CD14-positive monocyte (primary cell): ENCODE measurements around the gene FIGLA. TPM values are rescaled to one million over a fixed set of nuclear protein-coding genes. Genes with fewer than 3 reads are reported as not detected.

Source experiments
- DNase-seq, 3 donors: peaks; one replicate each; pipeline ENCODE4 v3.0.0-alpha.2; 2011 to 2022
- H2AFZ ChIP-seq: 2 replicates; pipeline ENCODE4 v1.6.0; 2012; ENCODE audit warnings: mild to moderate bottlenecking, low read depth, low read length, inconsistent platforms; ENCODE audit not compliant: insufficient read depth, poor library complexity, severe bottlenecking
- H3K27ac ChIP-seq, 2 donors: 1 replicate in 1 of 2; 2 replicates in 1 of 2; pipeline ENCODE4 v1.5.1; 2012 to 2013; ENCODE audit warnings: low read length in 2 of 2, control low read depth in 1 of 2, inconsistent platforms in 1 of 2, low read depth in 1 of 2, mild to moderate bottlenecking in 1 of 2
- H3K27me3 ChIP-seq, 2 donors: one replicate each; pipeline versions ENCODE4 v1.6.0 to v1.6.1; 2011 to 2013; ENCODE audit warnings: low read length in 2 of 2; ENCODE audit not compliant: control insufficient read depth in 2 of 2, insufficient read depth in 2 of 2
- H3K36me3 ChIP-seq, 2 donors: replicated peaks in 1 of 2; 1 replicate in 1 of 2; 2 replicates in 1 of 2; pipeline versions ENCODE4 v1.5.1 to v1.6.1; 2012 to 2013; ENCODE audit warnings: low read length in 2 of 2, control low read depth in 1 of 2, inconsistent platforms in 1 of 2, mild to moderate bottlenecking in 1 of 2; ENCODE audit not compliant: insufficient read depth in 2 of 2, control insufficient read depth in 1 of 2
- H3K4me1 ChIP-seq, 2 donors: 1 replicate in 1 of 2; 2 replicates in 1 of 2; pipeline versions ENCODE4 v1.5.1 to v1.6.1; 2012 to 2013; ENCODE audit warnings: low read length in 2 of 2, control low read depth in 1 of 2, inconsistent platforms in 1 of 2, mild to moderate bottlenecking in 1 of 2, moderate library complexity in 1 of 2; ENCODE audit not compliant: insufficient read depth in 2 of 2, control insufficient read depth in 1 of 2
- H3K4me2 ChIP-seq: replicated peaks from 2 replicates; pipeline ENCODE3; 2012; ENCODE audit warnings: low read length, moderate library complexity, mild to moderate bottlenecking; ENCODE audit not compliant: poor library complexity, severe bottlenecking; ENCODE audit errors: extremely low read depth
- H3K4me3 ChIP-seq, 3 experiments: fragments of 200-600 bp in 1 of 3; sonication (generic) in 1 of 3; replicated peaks in 1 of 3; 1 replicate in 2 of 3; 2 replicates in 1 of 3; pipeline ENCODE4 v1.5.1; 2011 to 2013; ENCODE audit warnings: low read length in 3 of 3, mild to moderate bottlenecking in 3 of 3, control low read depth in 2 of 3, low read depth in 2 of 3, inconsistent platforms in 1 of 3, moderate library complexity in 1 of 3
- H3K79me2 ChIP-seq: 2 replicates; pipeline ENCODE4 v1.6.0; 2012; ENCODE audit warnings: mild to moderate bottlenecking, control low read depth, inconsistent platforms, low read length, moderate library complexity; ENCODE audit not compliant: insufficient read depth
- H3K9ac ChIP-seq: 2 replicates; pipeline ENCODE4 v1.6.0; 2017; ENCODE audit warnings: low read length, mild to moderate bottlenecking; ENCODE audit not compliant: insufficient read depth, poor library complexity, severe bottlenecking
- H3K9me3 ChIP-seq, 2 donors: replicated peaks in 1 of 2; 1 replicate in 1 of 2; 2 replicates in 1 of 2; pipeline versions ENCODE4 v1.5.1 to v1.6.1; 2012 to 2013; ENCODE audit warnings: low read length in 2 of 2, control low read depth in 1 of 2; ENCODE audit not compliant: control insufficient read depth in 1 of 2, insufficient read depth in 1 of 2
- H4K20me1 ChIP-seq: 2 replicates; pipeline ENCODE4 v1.6.0; 2012; ENCODE audit warnings: mild to moderate bottlenecking, low read length, control low read depth, moderate library complexity; ENCODE audit not compliant: insufficient read depth
- H3K27ac Mint-ChIP-seq, 7 donors: one replicate each; pipeline ENCODE4 v1.8.0; 2020; ENCODE audit warnings: mild to moderate bottlenecking in 7 of 7, mixed read lengths in 7 of 7, moderate library complexity in 6 of 7, inconsistent platforms in 2 of 7
- H3K27me3 Mint-ChIP-seq, 3 donors: one replicate each; pipeline ENCODE4 v1.8.0; 2021 to 2022; ENCODE audit warnings: low read depth in 3 of 3, mild to moderate bottlenecking in 3 of 3, mixed read lengths in 3 of 3, moderate library complexity in 3 of 3, inconsistent platforms in 1 of 3
- H3K36me3 Mint-ChIP-seq, 2 donors: one replicate each; pipeline ENCODE4 v1.8.0; 2020; ENCODE audit warnings: mixed read lengths in 2 of 2, inconsistent platforms in 1 of 2, mild to moderate bottlenecking in 1 of 2
- H3K4me1 Mint-ChIP-seq: one replicate; pipeline ENCODE4 v1.8.0; 2020; ENCODE audit warnings: mild to moderate bottlenecking, mixed read lengths
- H3K4me3 Mint-ChIP-seq, 2 donors: one replicate each; pipeline ENCODE4 v1.8.0; 2020; ENCODE audit warnings: mild to moderate bottlenecking in 2 of 2, mixed read lengths in 2 of 2, moderate library complexity in 1 of 2
- H3K9me3 Mint-ChIP-seq, 7 donors: one replicate each; pipeline ENCODE4 v1.8.0; 2020 to 2022; ENCODE audit warnings: mixed read lengths in 7 of 7, mild to moderate bottlenecking in 6 of 7, moderate library complexity in 6 of 7, inconsistent platforms in 2 of 7
- WGBS: methylation state at CpG from one replicate; pipeline ENCODE4 v1.1.5; 2013; ENCODE audit warnings: missing lambda C conversion rate; ENCODE audit not compliant: insufficient coverage; 5-methylcytosine and 5-hydroxymethylcytosine counted together
- intact Hi-C, 2 donors: fragments of 100-400 bp; cut with micrococcal nuclease; formaldehyde crosslinking; loops; one replicate each; pipeline versions ENCODE4 v1.15.0 to v1.15.1; 2023
- polyA plus RNA-seq, 3 donors: library from polyadenylated mRNA; depleted of rRNA in 1 of 3; unstranded in 2 of 3; stranded (reverse) in 1 of 3; fragments of 300-500 nt in 2 of 3; fragments of >200 nt in 1 of 3; fragmentation: Illumina TruSeq in 2 of 3; gene quantifications; 1 replicate in 2 of 3; 2 replicates in 1 of 3; pipeline ENCODE4 v1.2.3, GENCODE V29; 2012 to 2021
- TF ChIP-seq, protein P1 (sequence below): fragments of 200-600 bp; IDR thresholded peaks from one replicate; pipeline ENCODE4 v1.8.0; 2022; ENCODE audit warnings: antibody characterized with exemption, mild to moderate bottlenecking

Gene FIGLA
- polyA plus RNA-seq, 3 donors, result 0.13 TPM; not detected in 2

GRCh38 chr2:70746094-70746974 is 44.1 kb downstream of the FIGLA start:
- H3K4me1 ChIP-seq, result no peaks in the 10 kb centered on the region
- H3K27ac Mint-ChIP-seq, result no peak overlapping the region
- H3K27ac ChIP-seq, result no peak overlapping the region
- no CpG with 5 or more reads among the region's 5 CpGs for WGBS
- no peaks in the 10 kb centered on the region for H3K36me3 ChIP-seq
- TF ChIP-seq, protein P1, sequence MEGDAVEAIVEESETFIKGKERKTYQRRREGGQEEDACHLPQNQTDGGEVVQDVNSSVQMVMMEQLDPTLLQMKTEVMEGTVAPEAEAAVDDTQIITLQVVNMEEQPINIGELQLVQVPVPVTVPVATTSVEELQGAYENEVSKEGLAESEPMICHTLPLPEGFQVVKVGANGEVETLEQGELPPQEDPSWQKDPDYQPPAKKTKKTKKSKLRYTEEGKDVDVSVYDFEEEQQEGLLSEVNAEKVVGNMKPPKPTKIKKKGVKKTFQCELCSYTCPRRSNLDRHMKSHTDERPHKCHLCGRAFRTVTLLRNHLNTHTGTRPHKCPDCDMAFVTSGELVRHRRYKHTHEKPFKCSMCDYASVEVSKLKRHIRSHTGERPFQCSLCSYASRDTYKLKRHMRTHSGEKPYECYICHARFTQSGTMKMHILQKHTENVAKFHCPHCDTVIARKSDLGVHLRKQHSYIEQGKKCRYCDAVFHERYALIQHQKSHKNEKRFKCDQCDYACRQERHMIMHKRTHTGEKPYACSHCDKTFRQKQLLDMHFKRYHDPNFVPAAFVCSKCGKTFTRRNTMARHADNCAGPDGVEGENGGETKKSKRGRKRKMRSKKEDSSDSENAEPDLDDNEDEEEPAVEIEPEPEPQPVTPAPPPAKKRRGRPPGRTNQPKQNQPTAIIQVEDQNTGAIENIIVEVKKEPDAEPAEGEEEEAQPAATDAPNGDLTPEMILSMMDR, result no peak
- no peaks in the 10 kb centered on the region for H3K9me3 ChIP-seq
- H3K9ac ChIP-seq, result no peak overlapping the region
- intact Hi-C loops, result no loop called here
- peaks cover 4 to 16% (median 8%) of the 10 kb centered on the region in 3 donors for H3K27me3 Mint-ChIP-seq
- H2AFZ ChIP-seq, result no peak overlapping the region
- no peak overlapping the region for H3K4me2 ChIP-seq
- H3K36me3 Mint-ChIP-seq, result no peaks in the 10 kb centered on the region
- peaks cover 3 to 6% of the 10 kb centered on the region in 2 donors for H3K27me3 ChIP-seq
- no peak overlapping the region for H3K4me3 ChIP-seq
- no peaks in the 10 kb centered on the region for H3K4me1 Mint-ChIP-seq
- peaks cover 0 to 6% (median 1%) of the 10 kb centered on the region in 7 donors for H3K9me3 Mint-ChIP-seq
- H3K79me2 ChIP-seq, result no peaks in the 10 kb centered on the region
- no peaks in the 10 kb centered on the region for H4K20me1 ChIP-seq
- DNase-seq, result no peak
- no peak overlapping the region for H3K4me3 Mint-ChIP-seq

DNA sequence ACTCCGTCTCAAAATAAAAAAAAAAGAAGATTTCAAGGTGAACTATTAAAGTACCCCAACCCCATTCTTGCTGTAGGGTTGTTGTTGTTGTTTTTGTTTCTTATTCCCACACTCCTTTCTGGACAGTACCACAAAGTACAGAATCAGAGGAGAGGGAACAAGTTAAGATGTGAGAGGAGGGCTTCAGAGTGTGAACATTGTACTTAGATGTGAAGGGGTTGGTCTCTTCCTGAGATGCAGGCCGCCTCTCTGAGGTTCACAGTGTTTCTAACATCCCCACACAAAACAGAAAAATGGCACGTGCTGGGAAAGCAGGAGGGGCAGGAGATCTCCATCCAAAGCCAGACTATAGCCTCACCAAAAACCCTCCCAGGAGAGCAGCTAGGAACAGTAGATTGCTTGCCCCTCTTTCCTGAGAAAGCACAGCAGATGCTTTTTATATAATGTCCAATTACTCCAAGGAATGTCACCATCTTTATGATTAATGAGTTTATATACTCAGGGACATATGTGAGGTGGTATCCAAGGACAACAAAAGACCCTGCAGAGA is 45.1 kb downstream of the FIGLA start:
- no peak overlapping the region for H2AFZ ChIP-seq

More for the DNA sequence above, 45.1 kb downstream of the FIGLA start:
- Histone ChIP-seq H3K27ac (no peak overlapping the region), H3K36me3 (no peaks in the 10 kb centered on the region), H3K27me3 (peaks cover 3 to 6% of the 10 kb centered on the region in 2 donors), H3K9ac (no peak overlapping the region), H3K4me1 (no peaks in the 10 kb centered on the region), H3K4me2 (no peak overlapping the region), H3K4me3 (no peak overlapping the region), H3K79me2 (no peaks in the 10 kb centered on the region), H4K20me1 (no peaks in the 10 kb centered on the region), H3K9me3 (no peaks in the 10 kb centered on the region)
- no peaks in the 10 kb centered on the region for H3K4me1 Mint-ChIP-seq
- TF ChIP-seq, protein P1, result no peak
- no peak overlapping the region for H3K4me3 Mint-ChIP-seq
- H3K27me3 Mint-ChIP-seq, result peaks cover 5 to 18% (median 9%) of the 10 kb centered on the region in 3 donors
- no CpG with 5 or more reads among the region's 3 CpGs for WGBS
- no peak overlapping the region for H3K27ac Mint-ChIP-seq
- DNase-seq, result no peak
- intact Hi-C loops, result no loop called here
- peaks cover 0 to 6% (median 1%) of the 10 kb centered on the region in 7 donors for H3K9me3 Mint-ChIP-seq
- no peaks in the 10 kb centered on the region for H3K36me3 Mint-ChIP-seq
